NCI-H82 (cell line): ENCODE measurements around the gene ARAP1.

Experiments
- DNase-seq: peaks from one replicate; lab custom pipeline; 2025; lab: John Stamatoyannopoulos, UW

Gene ARAP1

GRCh38 chr11:72779495-72780128 is 27.4 kb upstream of the ARAP1 start:
- DNase-seq: no peak

GRCh38 chr11:72778535-72779494 is 26.6 kb upstream of the ARAP1 start:
- DNase-seq: peak; percentile 64

GRCh38 chr11:72777755-72778278 is 25.6 kb upstream of the ARAP1 start:
- DNase-seq: no peak

- no peak for DNase-seq
Measured at GRCh38 chr11:72776844-72777754, 24.9 kb upstream of the ARAP1 start.

GRCh38 chr11:72776117-72776843 is 24.1 kb upstream of the ARAP1 start:
- DNase-seq: no peak

- no peak for DNase-seq
Measured at GRCh38 chr11:72775288-72776110, 23.3 kb upstream of the ARAP1 start.

- DNase-seq: peak; percentile 14
Measured at GRCh38 chr11:72774499-72774898, 22.3 kb upstream of the ARAP1 start.

- DNase-seq: no peak
Measured at GRCh38 chr11:72773696-72774095, 21.5 kb upstream of the ARAP1 start.

GRCh38 chr11:72773291-72773690 is 21.1 kb upstream of the ARAP1 start:
- DNase-seq: peak; percentile 90

- DNase-seq: no peak
Measured at GRCh38 chr11:72772059-72772458, 19.9 kb upstream of the ARAP1 start.

- DNase-seq: no peak
Measured at GRCh38 chr11:72771507-72771906, 19.3 kb upstream of the ARAP1 start.

GRCh38 chr11:72770799-72771198 is 18.6 kb upstream of the ARAP1 start:
- no peak for DNase-seq

- DNase-seq: no peak
Measured at GRCh38 chr11:72769680-72770079, 17.5 kb upstream of the ARAP1 start.

GRCh38 chr11:72768581-72768980 is 16.4 kb upstream of the ARAP1 start:
- no peak for DNase-seq

GRCh38 chr11:72767203-72768062 is 15.2 kb upstream of the ARAP1 start:
- peak; percentile 79 for DNase-seq

GRCh38 chr11:72766152-72766902 is 14.1 kb upstream of the ARAP1 start:
- peak; percentile 6 for DNase-seq

GRCh38 chr11:72764503-72764902 is 12.3 kb upstream of the ARAP1 start:
- DNase-seq: peak; percentile 56

- no peak for DNase-seq
Measured at GRCh38 chr11:72763823-72764222, 11.6 kb upstream of the ARAP1 start.
